HEK293 (cell line): Measurements from ENCODE around the gene SHBG.
A peak's percentile ranks its signal among the peaks of the same experiment; 100 is the strongest.

Source experiments
- GLIS1 ChIP-seq: fragments of 450-650 bp; formaldehyde crosslinking; IDR thresholded peaks from 2 replicates; pipeline ENCODE4 v1.5.1; 2016; ENCODE audit warnings: missing biosample characterization, missing genetic modification characterization
- MEIS1 ChIP-seq: sonication (generic); formaldehyde crosslinking; IDR thresholded peaks from 2 replicates; pipeline ENCODE4 v1.8.1; 2022; ENCODE audit warnings: missing genetic modification reagents, mild to moderate bottlenecking, borderline replicate concordance
- ZBTB1 ChIP-seq: fragments of 450-650 bp; formaldehyde crosslinking; IDR thresholded peaks from 2 replicates; pipeline ENCODE4 v1.5.1; 2016; ENCODE audit warnings: missing biosample characterization, missing genetic modification characterization
- ZBTB8A ChIP-seq: fragments of 450-650 bp; formaldehyde crosslinking; IDR thresholded peaks from 2 replicates; pipeline ENCODE4 v1.5.1; 2016; ENCODE audit warnings: missing biosample characterization, missing genetic modification characterization
- ZNF510 ChIP-seq: fragments of 450-650 bp; formaldehyde crosslinking; IDR thresholded peaks from 2 replicates; pipeline ENCODE4 v1.5.1; 2018; ENCODE audit warnings: mild to moderate bottlenecking, missing genetic modification characterization, missing biosample characterization; ENCODE audit not compliant: insufficient replicate concordance
- ZNF521 ChIP-seq: fragments of 450-650 bp; formaldehyde crosslinking; IDR thresholded peaks from 2 replicates; pipeline ENCODE4 v1.5.1; 2017; ENCODE audit warnings: missing biosample characterization, mild to moderate bottlenecking, missing genetic modification characterization
- ZNF548 ChIP-seq: fragments of 450-650 bp; formaldehyde crosslinking; IDR thresholded peaks from 2 replicates; pipeline ENCODE4 v1.5.1; 2016; ENCODE audit warnings: missing biosample characterization, missing genetic modification characterization
- ZNF76 ChIP-seq: fragments of 450-650 bp; formaldehyde crosslinking; IDR thresholded peaks from 2 replicates; pipeline ENCODE4; 2016; ENCODE audit warnings: low read depth, missing biosample characterization, missing genetic modification characterization, borderline replicate concordance
- ZNF777 ChIP-seq: fragments of 450-650 bp; formaldehyde crosslinking; IDR thresholded peaks from 2 replicates; pipeline ENCODE4 v1.5.1; 2017; ENCODE audit warnings: missing biosample characterization, missing genetic modification characterization, borderline replicate concordance
- TF ChIP-seq, protein P1 (sequence below): fragments of 450-650 bp; formaldehyde crosslinking; IDR thresholded peaks from 2 replicates; pipeline ENCODE4 v1.5.1; 2016; ENCODE audit warnings: missing biosample characterization, missing genetic modification characterization
- TF ChIP-seq, protein P2 (sequence below): fragments of 450-650 bp; formaldehyde crosslinking; optimal IDR thresholded peaks from 2 replicates; pipeline ENCODE3; 2016; ENCODE audit warnings: missing biosample characterization, mild to moderate bottlenecking, missing genetic modification characterization
- TF ChIP-seq, protein P3 (sequence below): fragments of 450-650 bp; formaldehyde crosslinking; IDR thresholded peaks from 2 replicates; pipeline ENCODE4 v1.5.1; 2016; ENCODE audit warnings: missing biosample characterization, missing genetic modification characterization
- TF ChIP-seq, protein P4 (sequence below): fragments of 450-650 bp; formaldehyde crosslinking; IDR thresholded peaks from 2 replicates; pipeline ENCODE4 v1.5.1; 2016; ENCODE audit warnings: missing biosample characterization, missing genetic modification characterization, low read depth

DNA sequence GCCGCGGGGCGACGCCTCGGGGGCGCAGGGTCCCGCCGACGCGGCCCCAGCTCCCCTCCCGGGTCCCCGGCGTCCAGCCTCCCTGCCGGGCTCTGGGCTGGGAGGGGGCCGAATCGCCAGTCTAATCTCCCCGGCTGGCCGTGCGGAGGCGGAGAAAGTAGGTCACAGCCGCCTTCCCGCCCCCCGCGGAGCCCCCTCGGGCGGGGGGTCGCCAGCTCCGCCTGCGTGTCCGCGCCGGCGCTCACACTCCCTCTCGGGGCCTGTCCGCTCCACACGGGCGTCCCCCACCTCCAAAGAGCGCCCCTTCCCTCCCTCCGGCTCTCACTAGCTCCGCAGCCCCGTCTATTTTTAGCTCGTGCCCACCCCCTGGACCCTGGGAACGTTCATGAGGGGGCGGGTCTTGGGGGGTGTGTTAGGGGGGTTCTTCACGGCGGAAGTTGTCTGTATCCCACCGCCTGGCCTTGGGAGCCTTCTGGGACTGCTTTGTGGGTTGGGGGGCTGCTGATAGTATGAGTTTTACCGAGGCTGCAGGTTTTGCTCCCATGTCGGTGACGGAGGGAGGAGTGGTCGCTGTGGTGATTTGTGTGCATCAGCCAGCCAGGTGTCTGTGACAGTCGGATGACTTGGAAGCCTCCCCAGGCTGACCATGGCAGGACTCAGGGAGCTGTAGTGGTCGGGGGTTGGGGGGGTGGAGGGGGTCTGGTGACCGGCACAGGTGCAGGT, 21.9 kb downstream of the SHBG start:
- TF ChIP-seq ZNF777 (tag by site-specific recombination) (no peak), ZNF521 (tag by site-specific recombination) (no peak), ZNF548 (tag by site-specific recombination) (no peak), ZNF510 (tag by site-specific recombination) (no peak), ZBTB1 (tag by site-specific recombination) (no peak), ZNF76 (no peak), GLIS1 (tag by site-specific recombination) (peak; percentile 97), MEIS1 (CRISPR knock-in tag) (no peak), ZBTB8A (no peak)
- TF ChIP-seq, protein P1, sequence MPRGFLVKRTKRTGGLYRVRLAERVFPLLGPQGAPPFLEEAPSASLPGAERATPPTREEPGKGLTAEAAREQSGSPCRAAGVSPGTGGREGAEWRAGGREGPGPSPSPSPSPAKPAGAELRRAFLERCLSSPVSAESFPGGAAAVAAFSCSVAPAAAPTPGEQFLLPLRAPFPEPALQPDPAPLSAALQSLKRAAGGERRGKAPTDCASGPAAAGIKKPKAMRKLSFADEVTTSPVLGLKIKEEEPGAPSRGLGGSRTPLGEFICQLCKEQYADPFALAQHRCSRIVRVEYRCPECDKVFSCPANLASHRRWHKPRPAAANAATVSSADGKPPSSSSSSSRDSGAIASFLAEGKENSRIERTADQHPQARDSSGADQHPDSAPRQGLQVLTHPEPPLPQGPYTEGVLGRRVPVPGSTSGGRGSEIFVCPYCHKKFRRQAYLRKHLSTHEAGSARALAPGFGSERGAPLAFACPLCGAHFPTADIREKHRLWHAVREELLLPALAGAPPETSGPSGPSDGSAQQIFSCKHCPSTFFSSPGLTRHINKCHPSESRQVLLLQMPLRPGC, result no peak
- TF ChIP-seq, protein P2, sequence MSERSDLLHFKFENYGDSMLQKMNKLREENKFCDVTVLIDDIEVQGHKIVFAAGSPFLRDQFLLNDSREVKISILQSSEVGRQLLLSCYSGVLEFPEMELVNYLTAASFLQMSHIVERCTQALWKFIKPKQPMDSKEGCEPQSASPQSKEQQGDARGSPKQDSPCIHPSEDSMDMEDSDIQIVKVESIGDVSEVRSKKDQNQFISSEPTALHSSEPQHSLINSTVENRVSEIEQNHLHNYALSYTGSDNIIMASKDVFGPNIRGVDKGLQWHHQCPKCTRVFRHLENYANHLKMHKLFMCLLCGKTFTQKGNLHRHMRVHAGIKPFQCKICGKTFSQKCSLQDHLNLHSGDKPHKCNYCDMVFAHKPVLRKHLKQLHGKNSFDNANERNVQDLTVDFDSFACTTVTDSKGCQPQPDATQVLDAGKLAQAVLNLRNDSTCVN, result peak; percentile 16
- TF ChIP-seq, protein P3, sequence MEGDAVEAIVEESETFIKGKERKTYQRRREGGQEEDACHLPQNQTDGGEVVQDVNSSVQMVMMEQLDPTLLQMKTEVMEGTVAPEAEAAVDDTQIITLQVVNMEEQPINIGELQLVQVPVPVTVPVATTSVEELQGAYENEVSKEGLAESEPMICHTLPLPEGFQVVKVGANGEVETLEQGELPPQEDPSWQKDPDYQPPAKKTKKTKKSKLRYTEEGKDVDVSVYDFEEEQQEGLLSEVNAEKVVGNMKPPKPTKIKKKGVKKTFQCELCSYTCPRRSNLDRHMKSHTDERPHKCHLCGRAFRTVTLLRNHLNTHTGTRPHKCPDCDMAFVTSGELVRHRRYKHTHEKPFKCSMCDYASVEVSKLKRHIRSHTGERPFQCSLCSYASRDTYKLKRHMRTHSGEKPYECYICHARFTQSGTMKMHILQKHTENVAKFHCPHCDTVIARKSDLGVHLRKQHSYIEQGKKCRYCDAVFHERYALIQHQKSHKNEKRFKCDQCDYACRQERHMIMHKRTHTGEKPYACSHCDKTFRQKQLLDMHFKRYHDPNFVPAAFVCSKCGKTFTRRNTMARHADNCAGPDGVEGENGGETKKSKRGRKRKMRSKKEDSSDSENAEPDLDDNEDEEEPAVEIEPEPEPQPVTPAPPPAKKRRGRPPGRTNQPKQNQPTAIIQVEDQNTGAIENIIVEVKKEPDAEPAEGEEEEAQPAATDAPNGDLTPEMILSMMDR, result no peak
- TF ChIP-seq, protein P4, sequence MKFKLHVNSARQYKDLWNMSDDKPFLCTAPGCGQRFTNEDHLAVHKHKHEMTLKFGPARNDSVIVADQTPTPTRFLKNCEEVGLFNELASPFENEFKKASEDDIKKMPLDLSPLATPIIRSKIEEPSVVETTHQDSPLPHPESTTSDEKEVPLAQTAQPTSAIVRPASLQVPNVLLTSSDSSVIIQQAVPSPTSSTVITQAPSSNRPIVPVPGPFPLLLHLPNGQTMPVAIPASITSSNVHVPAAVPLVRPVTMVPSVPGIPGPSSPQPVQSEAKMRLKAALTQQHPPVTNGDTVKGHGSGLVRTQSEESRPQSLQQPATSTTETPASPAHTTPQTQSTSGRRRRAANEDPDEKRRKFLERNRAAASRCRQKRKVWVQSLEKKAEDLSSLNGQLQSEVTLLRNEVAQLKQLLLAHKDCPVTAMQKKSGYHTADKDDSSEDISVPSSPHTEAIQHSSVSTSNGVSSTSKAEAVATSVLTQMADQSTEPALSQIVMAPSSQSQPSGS, result no peak
